ENCODE results near the gene SERPINI1. TPM values are rescaled to one million over a fixed set of nuclear protein-coding genes. Genes with fewer than 3 reads are reported as not detected.
A peak's percentile ranks its signal among the peaks of the same experiment; 100 is the strongest.
"Not testable (repeated sequence)": the region's sequence is repeated elsewhere in the genome, so short reads cannot be mapped to it uniquely, and the experiment has no call there.

Gene SERPINI1
- total and polyA plus RNA-seq, 5 experiments from 2014 or later: 4.1 to 16.0 (median 4.7) TPM

DNA sequence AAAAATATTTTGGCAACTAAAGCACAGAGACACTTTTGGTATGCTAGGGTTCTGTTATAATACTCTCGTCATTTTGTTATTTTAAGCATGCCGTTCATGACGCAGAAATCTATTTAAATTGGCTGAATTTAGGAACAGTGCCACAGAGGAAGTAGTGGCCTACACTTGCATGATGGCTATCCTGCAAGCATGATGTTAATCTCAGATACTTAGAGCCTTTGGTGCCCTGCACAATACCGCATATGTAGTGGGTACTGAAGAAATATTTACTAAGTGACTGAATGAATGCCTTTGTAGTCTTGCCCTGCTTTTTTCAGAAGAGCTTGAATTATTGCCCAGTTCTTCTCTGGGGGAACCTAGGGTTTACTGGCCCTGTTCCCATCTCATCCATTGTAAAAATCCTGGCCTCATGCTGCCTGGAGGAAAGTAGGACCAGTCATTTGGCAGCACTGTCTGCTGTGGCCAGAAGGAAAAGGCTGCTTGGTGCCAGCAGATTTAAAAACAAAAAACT is 79.0 kb downstream of the SERPINI1 start:
- Mint-ChIP-seq H3K27me3 (no peaks in the 10 kb centered on the region), H3K27ac (no peak overlapping the region), H3K36me3 (peaks cover 0 to 2% (median 0%) of the 10 kb centered on the region in 3 donors), H3K4me1 (no peaks in the 10 kb centered on the region), H3K9me3 (no peaks in the 10 kb centered on the region), H3K4me3 (no peak overlapping the region)
- no peak for DNase-seq
- ATAC-seq: no peak
- POLR2A ChIA-PET: no interaction called here

DNA sequence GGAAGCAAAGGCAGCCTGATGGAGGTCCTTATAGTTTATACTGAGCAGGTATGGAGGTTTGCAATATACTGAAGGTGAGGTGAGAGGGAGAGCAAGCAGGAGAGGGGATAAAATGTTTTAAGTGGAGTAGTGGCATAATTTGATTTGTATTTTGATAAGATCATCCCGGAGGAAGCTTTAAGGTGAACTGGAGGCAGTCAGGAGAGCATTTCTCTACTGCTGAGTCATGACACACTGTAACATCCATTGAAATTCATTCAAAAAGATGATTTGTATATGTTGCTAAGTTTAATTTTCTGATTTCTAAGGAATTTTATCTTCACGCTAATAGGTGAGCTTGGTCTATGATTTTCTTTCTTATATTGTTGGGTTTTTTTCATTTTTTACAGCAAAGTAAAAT is 81.4 kb downstream of the SERPINI1 start:
- H3K36me3 Mint-ChIP-seq: peaks cover 0 to 2% (median 0%) of the 10 kb centered on the region in 3 donors
- H3K9me3 Mint-ChIP-seq: no peaks in the 10 kb centered on the region

DNA sequence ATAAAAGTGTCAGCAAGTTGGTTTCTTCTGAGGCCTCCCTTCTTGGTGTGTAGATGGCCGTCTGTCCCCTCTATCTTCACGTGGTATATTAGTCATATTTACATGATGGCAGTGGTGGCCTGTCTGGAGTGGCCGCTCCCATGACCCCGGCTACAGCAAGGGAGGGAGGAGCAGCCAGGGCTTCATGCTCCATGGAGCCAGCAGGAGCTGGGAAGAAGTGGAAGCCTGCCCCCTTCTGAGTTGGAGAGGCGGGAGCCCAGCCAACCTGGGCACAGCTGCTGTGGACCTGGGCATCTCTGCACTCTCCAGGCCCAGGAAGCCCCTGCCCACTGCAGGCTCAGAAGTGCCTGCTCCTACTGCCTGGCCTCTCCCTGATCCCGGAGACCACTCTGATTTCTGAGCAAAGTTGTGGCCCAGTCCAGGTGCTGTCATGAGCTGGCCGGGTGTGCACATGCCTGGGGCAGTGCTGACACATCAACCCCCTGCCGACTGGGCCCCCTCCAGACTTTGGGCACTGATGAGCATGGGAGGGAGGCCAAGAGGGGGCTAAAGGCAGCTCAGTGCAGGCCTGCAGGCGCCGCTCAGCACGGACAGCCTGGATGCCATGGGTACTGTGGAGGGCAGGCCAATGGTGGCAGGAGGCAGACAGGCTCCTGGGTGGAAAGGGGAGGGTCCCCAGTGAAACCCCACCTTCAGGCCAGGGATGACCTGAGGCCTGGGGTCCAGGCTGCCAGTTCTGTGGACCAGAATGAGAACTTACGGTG is 84.8 kb downstream of the SERPINI1 start:
- Mint-ChIP-seq H3K4me3 (no peak overlapping the region), H3K9me3 (no peaks in the 10 kb centered on the region), H3K27ac (no peak overlapping the region), H3K27me3 (no peaks in the 10 kb centered on the region), H3K36me3 (peaks cover 0 to 2% (median 0%) of the 10 kb centered on the region in 3 donors), H3K4me1 (no peaks in the 10 kb centered on the region)
- POLR2A ChIA-PET: no interaction called here
- ATAC-seq (no peak), DNase-seq (no peak)

More for the DNA sequence above, 81.4 kb downstream of the SERPINI1 start:
- Mint-ChIP-seq H3K27ac (no peak overlapping the region), H3K27me3 (no peaks in the 10 kb centered on the region), H3K4me3 (no peak overlapping the region), H3K4me1 (no peaks in the 10 kb centered on the region)
- POLR2A ChIA-PET: no interaction called here
- no peak for DNase-seq
- no peak for ATAC-seq

DNA sequence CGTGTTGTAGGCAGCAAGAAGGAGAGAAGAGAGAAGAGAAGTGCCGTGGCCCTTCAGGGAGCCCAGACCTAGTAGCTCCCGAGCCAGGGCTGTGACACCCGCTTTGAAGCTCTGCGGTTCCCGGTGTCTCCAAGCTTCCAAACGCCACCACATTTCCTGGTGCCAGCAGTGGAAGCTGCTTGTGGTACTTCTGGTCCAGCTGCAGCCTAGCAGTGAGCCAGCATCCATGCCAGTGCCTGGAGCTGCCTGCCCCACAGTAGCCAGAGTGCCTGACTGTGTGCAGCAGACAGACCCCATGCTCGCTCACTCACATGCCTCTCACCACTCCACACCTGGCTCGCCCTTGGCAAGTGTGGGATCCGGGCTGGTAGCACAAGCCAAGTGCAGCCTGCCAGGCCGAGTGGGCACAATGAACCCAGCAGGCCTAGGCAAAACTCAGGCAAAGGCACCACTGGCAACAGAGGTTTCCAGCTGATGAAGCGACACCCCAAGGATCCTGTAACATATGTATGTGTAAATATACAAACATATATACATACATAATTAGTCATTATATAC is 85.8 kb downstream of the SERPINI1 start:
- Mint-ChIP-seq H3K4me1 (no peaks in the 10 kb centered on the region), H3K27ac (no peak overlapping the region), H3K36me3 (peaks cover 0 to 4% (median 0%) of the 10 kb centered on the region in 3 donors), H3K4me3 (no peak overlapping the region), H3K27me3 (no peaks in the 10 kb centered on the region), H3K9me3 (no peaks in the 10 kb centered on the region)
- POLR2A ChIA-PET: no interaction called here
- DNase-seq (no peak), ATAC-seq (no peak)

DNA sequence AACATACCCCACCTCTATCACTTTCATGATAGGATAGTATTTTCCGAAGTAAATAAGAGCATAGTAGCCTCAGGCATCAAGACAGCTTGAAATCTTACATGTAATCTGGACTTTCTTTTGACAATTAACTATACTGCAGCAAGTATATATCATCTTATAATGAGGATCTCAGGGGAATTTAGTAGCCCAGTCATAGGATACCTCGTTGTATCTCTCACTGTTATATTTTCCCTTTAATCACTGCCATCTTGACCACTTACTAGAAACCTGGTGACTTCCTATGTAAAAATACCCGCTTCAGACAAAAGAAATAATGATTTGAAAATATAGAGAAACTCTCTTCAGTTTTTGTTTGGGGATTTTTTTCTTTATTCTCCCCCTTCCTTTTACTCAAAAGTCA is 88.2 kb downstream of the SERPINI1 start:
- no peak for DNase-seq
- no peaks in the 10 kb centered on the region for H3K27me3 Mint-ChIP-seq
- peaks cover 0 to 2% (median 0%) of the 10 kb centered on the region in 3 donors for H3K36me3 Mint-ChIP-seq
- H3K4me1 Mint-ChIP-seq: no peaks in the 10 kb centered on the region
- no peak overlapping the region for H3K27ac Mint-ChIP-seq
- no peaks in the 10 kb centered on the region for H3K9me3 Mint-ChIP-seq
- ATAC-seq: no peak
- no peak overlapping the region for H3K4me3 Mint-ChIP-seq
- POLR2A ChIA-PET: no interaction called here

DNA sequence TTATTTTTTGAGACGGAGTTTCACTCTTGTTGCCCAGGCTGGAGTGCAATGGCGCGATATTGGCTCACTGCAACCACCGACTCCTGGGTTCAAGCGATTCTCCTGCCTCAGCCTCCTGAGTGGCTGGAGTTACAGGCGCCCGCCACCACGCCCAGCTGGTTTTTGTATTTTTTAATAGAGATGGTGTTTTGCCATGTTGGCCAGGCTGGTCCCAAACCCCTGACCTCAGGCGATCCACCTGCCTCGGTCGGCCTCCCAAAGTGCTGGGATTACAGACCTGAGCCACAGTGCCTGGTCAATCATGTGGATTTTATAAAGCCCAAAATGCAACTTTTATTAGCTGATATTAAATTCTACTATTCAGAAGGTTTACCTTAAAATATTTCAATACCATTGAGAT is 92.1 kb downstream of the SERPINI1 start:
- ATAC-seq, H3K36me3 Mint-ChIP-seq, H3K27ac Mint-ChIP-seq, POLR2A ChIA-PET, H3K4me3 Mint-ChIP-seq, DNase-seq, H3K9me3 Mint-ChIP-seq, H3K27me3 Mint-ChIP-seq: not testable (repeated sequence)
- H3K4me1 Mint-ChIP-seq: peaks cover 0 to 16% (median 0%) of the 10 kb centered on the region in 4 donors

DNA sequence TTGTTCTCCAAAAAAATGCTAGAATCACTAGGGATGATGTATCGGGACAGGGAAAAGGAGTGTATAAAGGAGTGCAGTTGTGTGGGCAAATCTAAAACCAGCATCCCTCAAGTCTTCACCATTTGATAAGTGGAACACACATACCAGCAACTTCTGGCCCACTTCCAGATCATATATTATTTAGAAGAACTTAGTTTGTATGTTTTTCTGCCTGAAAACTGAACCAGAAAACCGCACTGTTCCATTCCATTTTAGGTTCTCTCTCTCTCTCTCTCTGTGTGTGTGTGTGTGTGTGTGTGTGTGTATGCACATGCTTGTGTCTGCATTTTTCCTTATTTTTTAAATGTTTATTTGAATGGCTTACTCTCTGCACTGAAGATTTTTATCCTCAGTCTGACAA is 93.5 kb downstream of the SERPINI1 start:
- no peak for DNase-seq
- POLR2A ChIA-PET: no interaction called here
- peak overlapping the region in 1 of 10 donors; percentile 1 for H3K27ac Mint-ChIP-seq
- H3K9me3 Mint-ChIP-seq: no peaks in the 10 kb centered on the region
- H3K4me3 Mint-ChIP-seq: no peak overlapping the region
- H3K4me1 Mint-ChIP-seq: peaks cover 0 to 16% (median 0%) of the 10 kb centered on the region in 4 donors
- no peak for ATAC-seq
- no peaks in the 10 kb centered on the region for H3K27me3 Mint-ChIP-seq
- peaks cover 0 to 2% (median 0%) of the 10 kb centered on the region in 3 donors for H3K36me3 Mint-ChIP-seq

DNA sequence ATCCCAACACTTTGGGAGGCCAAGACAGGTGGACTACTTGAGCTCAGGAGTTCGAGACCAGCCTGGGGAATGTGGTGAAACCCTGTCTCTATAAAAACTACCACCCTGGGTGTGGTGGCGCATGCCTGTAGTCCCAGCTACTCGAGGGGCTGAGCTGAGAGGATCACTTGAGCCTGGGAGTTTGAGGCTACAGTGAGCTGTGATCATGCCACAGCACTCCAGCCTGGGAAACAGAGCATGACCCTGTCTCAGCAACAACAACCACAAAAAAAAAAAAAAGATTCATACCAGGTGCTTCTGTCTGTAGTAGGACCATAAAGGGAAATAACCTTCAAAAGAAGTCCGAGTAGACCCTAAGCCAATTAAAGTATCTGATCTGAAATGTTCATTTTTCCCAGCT is 94.5 kb downstream of the SERPINI1 start:
- Mint-ChIP-seq H3K4me1 (peaks cover 0 to 16% (median 0%) of the 10 kb centered on the region in 4 donors), H3K9me3 (no peaks in the 10 kb centered on the region), H3K36me3 (peaks cover 0 to 2% (median 0%) of the 10 kb centered on the region in 3 donors), H3K27ac (peak overlapping the region in 1 of 10 donors; percentile 35), H3K27me3 (no peaks in the 10 kb centered on the region), H3K4me3 (no peak overlapping the region)
- DNase-seq (no peak), ATAC-seq (no peak)
- POLR2A ChIA-PET: no interaction called here

DNA sequence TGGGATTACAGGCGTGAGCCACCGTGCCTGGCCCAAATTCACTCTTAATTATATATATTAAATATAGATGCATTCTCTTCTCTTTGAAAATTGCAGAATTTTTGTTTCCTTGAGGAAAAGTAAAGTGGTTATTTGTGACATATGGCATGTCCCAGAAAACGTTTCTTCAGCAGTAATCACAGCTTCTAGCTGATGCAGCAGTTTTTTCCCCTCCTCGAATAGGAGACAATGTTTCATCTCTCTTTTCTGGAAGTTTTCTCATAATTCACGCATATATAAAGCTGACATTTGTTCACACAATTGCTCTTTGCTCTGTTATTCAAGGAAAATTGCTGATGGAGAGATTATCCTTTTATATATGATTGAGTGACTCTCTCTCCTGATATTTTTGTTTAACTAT is 99.8 kb downstream of the SERPINI1 start:
- ATAC-seq (no peak), DNase-seq (no peak)
- H3K27ac Mint-ChIP-seq: no peak overlapping the region
- POLR2A ChIA-PET: no interaction called here
- peaks cover 0 to 7% (median 0%) of the 10 kb centered on the region in 4 donors for H3K4me1 Mint-ChIP-seq
- H3K27me3 Mint-ChIP-seq: peaks cover 0 to 4% (median 2%) of the 10 kb centered on the region in 5 donors
- H3K9me3 Mint-ChIP-seq: no peaks in the 10 kb centered on the region
- no peak overlapping the region for H3K4me3 Mint-ChIP-seq
- H3K36me3 Mint-ChIP-seq: no peaks in the 10 kb centered on the region

DNA sequence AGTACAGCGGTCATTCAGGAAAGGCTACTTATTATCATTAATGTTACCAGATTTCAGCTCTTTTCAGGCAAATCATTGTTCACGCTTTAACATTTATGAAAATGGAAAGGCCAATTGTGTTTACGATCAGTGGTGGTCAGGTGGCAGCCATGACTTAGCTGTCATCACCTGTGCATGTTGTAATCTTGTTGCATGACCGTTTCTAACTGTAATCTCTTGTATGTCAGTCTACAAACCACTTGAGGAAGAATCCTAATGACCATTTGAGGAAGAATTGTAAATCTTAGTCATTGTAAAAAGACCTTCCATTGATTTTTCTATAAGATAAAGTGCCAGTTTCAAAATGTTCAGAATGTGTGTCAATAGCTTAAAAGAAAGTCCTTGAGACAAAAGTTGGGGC is 100.4 kb downstream of the SERPINI1 start:
- no peak overlapping the region for H3K27ac Mint-ChIP-seq
- H3K27me3 Mint-ChIP-seq: peaks cover 0 to 4% (median 2%) of the 10 kb centered on the region in 5 donors

DNA sequence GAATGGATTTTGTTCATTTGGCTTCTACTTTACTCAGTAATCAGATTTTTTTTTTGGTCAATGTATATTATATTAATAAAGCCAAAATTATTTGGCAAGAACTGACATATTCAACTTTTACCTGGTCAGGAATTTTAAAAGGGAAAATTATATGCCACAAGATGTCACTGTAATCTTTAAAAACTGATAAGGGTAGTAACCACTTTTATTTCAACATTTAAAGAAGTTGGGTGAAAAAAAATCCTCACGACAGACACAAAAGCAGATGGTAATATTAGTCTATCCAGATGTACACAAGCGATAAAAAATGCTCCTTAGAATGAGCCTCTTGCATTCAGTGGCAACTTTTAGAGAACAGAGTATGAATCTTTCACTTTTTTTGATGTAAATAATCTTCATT is 101.9 kb downstream of the SERPINI1 start:
- H3K4me1 Mint-ChIP-seq: peaks cover 0 to 2% (median 0%) of the 10 kb centered on the region in 4 donors
- POLR2A ChIA-PET: no interaction called here
- no peaks in the 10 kb centered on the region for H3K36me3 Mint-ChIP-seq
- ATAC-seq (no peak), DNase-seq (no peak)
- H3K27ac Mint-ChIP-seq: no peak overlapping the region
- H3K4me3 Mint-ChIP-seq: no peak overlapping the region
- peaks cover 0 to 4% (median 2%) of the 10 kb centered on the region in 5 donors for H3K27me3 Mint-ChIP-seq
- H3K9me3 Mint-ChIP-seq: no peaks in the 10 kb centered on the region

More for the DNA sequence above, 100.4 kb downstream of the SERPINI1 start:
- H3K4me1 Mint-ChIP-seq: peaks cover 0 to 2% (median 0%) of the 10 kb centered on the region in 4 donors
- POLR2A ChIA-PET: no interaction called here
- no peak overlapping the region for H3K4me3 Mint-ChIP-seq
- no peak for ATAC-seq
- no peaks in the 10 kb centered on the region for H3K9me3 Mint-ChIP-seq
- no peak for DNase-seq
- no peaks in the 10 kb centered on the region for H3K36me3 Mint-ChIP-seq

DNA sequence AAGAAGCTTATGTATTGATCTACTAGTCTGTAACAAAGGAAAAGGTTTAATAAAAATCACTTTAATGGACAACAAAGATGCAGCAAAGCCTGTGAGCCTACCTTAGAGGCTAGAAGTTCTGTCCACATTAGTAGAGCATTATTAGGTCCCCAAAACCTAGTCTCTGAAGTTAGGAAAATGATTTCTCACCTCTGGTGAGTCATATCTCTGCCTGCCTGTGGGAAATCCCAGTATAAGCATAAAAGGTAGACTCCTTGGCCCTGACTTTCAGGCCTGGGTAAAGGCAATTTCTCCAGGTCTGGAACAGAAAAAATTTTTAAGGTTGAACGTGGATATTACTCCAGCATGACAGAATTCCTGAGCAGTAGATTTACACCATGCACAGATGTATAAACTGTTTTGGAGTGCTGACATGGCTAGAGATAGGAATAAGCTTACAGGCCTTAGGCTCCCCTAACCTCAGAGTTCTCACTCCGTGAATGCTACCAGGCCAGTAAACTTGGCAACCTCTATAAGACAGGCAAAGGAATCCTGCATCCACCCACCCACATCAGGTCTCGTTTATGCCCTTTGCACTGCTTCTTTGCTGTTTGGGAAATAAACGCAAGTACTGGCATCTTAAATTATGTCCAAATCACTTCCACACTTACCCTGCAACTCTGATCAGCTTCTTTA is 104.1 kb downstream of the SERPINI1 start:
- no peak for ATAC-seq
- Mint-ChIP-seq H3K4me3 (no peak overlapping the region), H3K4me1 (peaks cover 0 to 17% (median 0%) of the 10 kb centered on the region in 4 donors), H3K9me3 (no peaks in the 10 kb centered on the region), H3K27me3 (peaks cover 0 to 4% (median 2%) of the 10 kb centered on the region in 5 donors), H3K27ac (no peak overlapping the region), H3K36me3 (no peaks in the 10 kb centered on the region)
- POLR2A ChIA-PET: no interaction called here
- DNase-seq: no peak

DNA sequence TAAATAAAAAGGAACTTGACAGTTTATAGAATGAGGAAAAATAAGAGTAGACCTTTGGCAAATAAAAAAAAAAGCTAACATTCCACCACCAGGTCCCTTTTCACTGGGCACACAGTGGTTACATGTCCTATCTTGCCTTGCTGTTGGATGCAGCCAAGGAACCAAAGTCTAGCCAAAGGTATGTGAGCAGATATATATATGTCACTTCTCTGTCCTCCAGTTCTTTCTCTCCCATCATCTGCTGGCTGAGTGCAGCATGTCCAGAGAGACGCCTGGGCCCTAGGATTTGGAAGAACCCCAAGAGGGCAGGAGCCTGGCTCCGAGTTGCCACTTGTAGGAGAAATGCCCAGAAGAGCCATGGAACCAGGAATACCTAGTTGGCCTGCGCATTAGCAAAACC is 104.7 kb downstream of the SERPINI1 start:
- peaks cover 0 to 4% (median 2%) of the 10 kb centered on the region in 5 donors for H3K27me3 Mint-ChIP-seq
- no peak for ATAC-seq

More for the DNA sequence above, 104.7 kb downstream of the SERPINI1 start:
- no peak for DNase-seq
- no peak overlapping the region for H3K4me3 Mint-ChIP-seq
- H3K27ac Mint-ChIP-seq: no peak overlapping the region
- H3K36me3 Mint-ChIP-seq: no peaks in the 10 kb centered on the region
- POLR2A ChIA-PET: no interaction called here
- H3K9me3 Mint-ChIP-seq: no peaks in the 10 kb centered on the region
- H3K4me1 Mint-ChIP-seq: peaks cover 0 to 17% (median 0%) of the 10 kb centered on the region in 4 donors

All from naive thymus-derived CD8-positive, alpha-beta T cell (primary cell).